HEK293T (cell line): ENCODE data around the gene AHNAK2.
"Not testable (repeated sequence)": the region's sequence is repeated elsewhere in the genome, so short reads cannot be mapped to it uniquely, and the experiment has no call there.

ENCODE experiments used
- CTCF ChIA-PET: fragments of 350-600 bp; formaldehyde crosslinking; extraction: SDS; loops from one replicate; lab custom pipeline; 2021; ENCODE audit warnings: antibody characterized with exemption, inconsistent platforms; lab: Yijun Ruan, JAX
- POLR2A ChIA-PET: fragments of 350-600 bp; formaldehyde crosslinking; extraction: SDS; loops from one replicate; lab custom pipeline; 2020; ENCODE audit warnings: antibody characterized with exemption, inconsistent platforms; lab: Yijun Ruan, JAX
- DNase-seq: peaks from one replicate; pipeline ENCODE4 v3.0.0; 2012; ENCODE audit warnings: mixed read lengths; ENCODE audit errors: extremely low spot score
- ARNT ChIP-seq: fragments of 450-650 bp; IDR thresholded peaks from 2 replicates; pipeline ENCODE4 v1.6.1; 2017; ENCODE audit warnings: mild to moderate bottlenecking
- BHLHE40 ChIP-seq: fragments of 450-650 bp; IDR thresholded peaks from 2 replicates; pipeline ENCODE4 v1.6.1; 2016; ENCODE audit warnings: mild to moderate bottlenecking, moderate library complexity, borderline replicate concordance
- CTBP1 ChIP-seq: fragments of 450-650 bp; IDR thresholded peaks from 2 replicates; pipeline ENCODE4 v1.6.1; 2016; ENCODE audit warnings: borderline replicate concordance
- ELF4 ChIP-seq: fragments of 450-650 bp; IDR thresholded peaks from 2 replicates; pipeline ENCODE4 v1.6.1; 2017; ENCODE audit warnings: antibody characterized with exemption
- FOXA1 ChIP-seq: fragments of 450-650 bp; IDR thresholded peaks from 2 replicates; pipeline ENCODE4 v1.6.1; 2016; ENCODE audit warnings: mild to moderate bottlenecking
- FOXK2 ChIP-seq: fragments of 450-650 bp; IDR thresholded peaks from 2 replicates; pipeline ENCODE4 v1.6.1; 2016; ENCODE audit warnings: mild to moderate bottlenecking
- FOXM1 ChIP-seq: fragments of 450-650 bp; IDR thresholded peaks from 2 replicates; pipeline ENCODE4 v1.6.1; 2017; ENCODE audit warnings: mild to moderate bottlenecking, borderline replicate concordance
- HDGF ChIP-seq: fragments of 450-650 bp; IDR thresholded peaks from 2 replicates; pipeline ENCODE4 v1.6.1; 2017; ENCODE audit warnings: antibody characterized with exemption, borderline replicate concordance
- L3MBTL2 ChIP-seq: fragments of 450-650 bp; conservative IDR thresholded peaks from 2 replicates; pipeline ENCODE4 v1.6.1; 2016; ENCODE audit warnings: mild to moderate bottlenecking
- LEF1 ChIP-seq: fragments of 450-650 bp; IDR thresholded peaks from 2 replicates; pipeline ENCODE4 v1.6.1; 2017; ENCODE audit warnings: mild to moderate bottlenecking, borderline replicate concordance
- NFRKB ChIP-seq: fragments of 450-650 bp; IDR thresholded peaks from 2 replicates; pipeline ENCODE4 v1.6.1; 2016; ENCODE audit warnings: mild to moderate bottlenecking, moderate library complexity
- SP1 ChIP-seq: fragments of 450-650 bp; IDR thresholded peaks from 2 replicates; pipeline ENCODE4 v1.6.1; 2017
- SUZ12 ChIP-seq: fragments of 450-650 bp; IDR thresholded peaks from 2 replicates; pipeline ENCODE4 v1.6.1; 2016; ENCODE audit warnings: mild to moderate bottlenecking
- TARDBP ChIP-seq: fragments of 450-650 bp; IDR thresholded peaks from 2 replicates; pipeline ENCODE4 v1.6.1; 2016
- ZNF384 ChIP-seq: fragments of 450-650 bp; IDR thresholded peaks from 2 replicates; pipeline ENCODE4 v1.6.1; 2016
- TF ChIP-seq, protein P1 (sequence below): fragments of 450-650 bp; IDR thresholded peaks from 2 replicates; pipeline ENCODE4 v1.6.1; 2016

The AHNAK2 gene

DNA sequence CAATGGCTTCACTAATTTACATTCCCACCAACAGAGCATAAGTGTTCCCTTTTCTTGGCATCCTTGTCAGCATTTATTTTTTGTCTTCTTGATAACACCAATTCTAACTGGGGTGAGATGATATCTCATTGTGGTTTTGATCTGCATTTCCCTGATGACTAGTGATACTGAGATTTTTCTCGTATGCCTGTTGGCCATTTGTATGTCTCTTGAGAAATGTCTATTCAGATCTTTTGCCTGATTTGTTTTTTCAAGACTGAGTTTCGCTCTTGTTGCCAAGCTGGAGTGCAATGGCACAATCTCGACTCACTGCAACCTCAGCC is 58.2 kb downstream of the AHNAK2 start:
- ChIA-PET CTCF (no interaction called here), POLR2A (no interaction called here)
- DNase-seq = no peak
- TF ChIP-seq BHLHE40 = no peak
- no peak for TF ChIP-seq ARNT
- TF ChIP-seq NFRKB = no peak
- no peak for TF ChIP-seq SP1
- no peak for TF ChIP-seq TARDBP

- CTCF ChIA-PET, POLR2A ChIA-PET, DNase-seq: not testable (repeated sequence)
Measured at GRCh38 chr14:104919152-104919992, 58.8 kb downstream of the AHNAK2 start.

- ChIA-PET POLR2A (no interaction called here), CTCF (interaction anchor here (0.6 kb wide), 1 partner anchor 21 kb away, joined by 3 read pairs; no protein-coding TSS in a partner anchor)
- DNase-seq = no peak
- TF ChIP-seq BHLHE40 (no peak), L3MBTL2 (no peak), FOXK2 (no peak), SUZ12 (no peak), ZNF384 (no peak)
Measured at GRCh38 chr14:104917993-104918392, 60.2 kb downstream of the AHNAK2 start.

GRCh38 chr14:104917116-104917515 is 61.1 kb downstream of the AHNAK2 start:
- POLR2A ChIA-PET = no interaction called here
- no peak for DNase-seq
- TF ChIP-seq FOXK2 (no peak), L3MBTL2 (no peak), BHLHE40 (no peak), TARDBP (no peak), LEF1 (no peak), HDGF (no peak), NFRKB (no peak), FOXA1 (no peak), SUZ12 (no peak), ARNT (no peak), SP1 (no peak), ZNF384 (no peak), ELF4 (no peak), FOXM1 (no peak), CTBP1 (no peak)
- CTCF ChIA-PET = no interaction called here

- ChIA-PET POLR2A (no interaction called here), CTCF (no interaction called here)
- DNase-seq = no peak
- TF ChIP-seq TARDBP = no peak
- TF ChIP-seq, protein P1, sequence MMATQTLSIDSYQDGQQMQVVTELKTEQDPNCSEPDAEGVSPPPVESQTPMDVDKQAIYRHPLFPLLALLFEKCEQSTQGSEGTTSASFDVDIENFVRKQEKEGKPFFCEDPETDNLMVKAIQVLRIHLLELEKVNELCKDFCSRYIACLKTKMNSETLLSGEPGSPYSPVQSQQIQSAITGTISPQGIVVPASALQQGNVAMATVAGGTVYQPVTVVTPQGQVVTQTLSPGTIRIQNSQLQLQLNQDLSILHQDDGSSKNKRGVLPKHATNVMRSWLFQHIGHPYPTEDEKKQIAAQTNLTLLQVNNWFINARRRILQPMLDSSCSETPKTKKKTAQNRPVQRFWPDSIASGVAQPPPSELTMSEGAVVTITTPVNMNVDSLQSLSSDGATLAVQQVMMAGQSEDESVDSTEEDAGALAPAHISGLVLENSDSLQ = no peak
Measured at GRCh38 chr14:104913435-104913834, 64.7 kb downstream of the AHNAK2 start.

DNA sequence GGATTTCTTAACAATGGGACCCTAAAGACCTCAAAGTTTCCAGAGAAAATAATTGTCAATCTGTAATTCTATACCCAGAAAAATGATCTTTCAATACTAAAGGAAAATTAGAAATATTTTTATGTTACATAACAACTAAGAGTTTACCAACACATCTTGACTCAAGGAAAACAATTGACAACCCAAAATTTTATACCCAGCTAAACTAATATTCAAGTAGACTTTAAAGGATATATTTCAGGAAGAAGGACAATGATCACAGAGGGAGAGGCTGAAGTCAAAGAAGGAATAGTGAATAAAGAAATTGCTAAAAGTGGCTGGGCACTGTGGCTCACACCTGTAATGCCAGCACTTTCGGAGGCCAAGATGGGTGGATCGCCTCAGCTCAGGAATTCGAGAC is 66.1 kb downstream of the AHNAK2 start:
- POLR2A ChIA-PET = no interaction called here
- CTCF ChIA-PET = interaction anchor here (1.3 kb wide), 1 partner anchor 11 kb away, joined by 5 read pairs; no protein-coding TSS in a partner anchor
- TF ChIP-seq SUZ12 (no peak), ELF4 (no peak), ZNF384 (no peak), TARDBP (no peak), NFRKB (no peak), CTBP1 (no peak), BHLHE40 (no peak), ARNT (no peak), L3MBTL2 (no peak), HDGF (no peak), LEF1 (no peak), FOXA1 (no peak), SP1 (no peak), FOXM1 (no peak), FOXK2 (no peak)
- TF ChIP-seq, protein P1 = no peak
- no peak for DNase-seq

DNA sequence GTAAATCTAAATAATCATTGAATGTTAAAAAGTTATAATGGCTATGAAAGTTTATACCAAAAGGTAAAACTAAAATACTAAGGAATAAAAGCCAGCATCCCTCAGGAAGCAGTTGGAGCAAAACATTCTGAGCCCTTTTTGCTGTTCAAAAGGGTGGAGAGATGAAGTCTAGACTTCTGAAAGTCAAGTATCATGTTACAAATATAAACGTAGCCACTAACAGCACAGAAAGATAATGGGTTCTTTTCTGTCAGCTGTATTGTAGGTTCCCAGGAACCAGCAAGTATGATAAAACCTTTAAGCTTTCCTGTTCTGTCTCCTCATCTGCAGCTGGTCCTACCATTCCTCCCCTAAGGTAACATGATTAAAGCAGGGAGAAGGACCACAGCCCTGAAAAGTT is 69.9 kb downstream of the AHNAK2 start:
- TF ChIP-seq SP1 = no peak
- no peak for TF ChIP-seq CTBP1
- TF ChIP-seq TARDBP = no peak
- TF ChIP-seq ELF4 = no peak
- TF ChIP-seq LEF1 = no peak
- TF ChIP-seq L3MBTL2 = no peak
- no peak for TF ChIP-seq BHLHE40
- TF ChIP-seq ARNT = no peak
- no peak for TF ChIP-seq SUZ12
- no peak for TF ChIP-seq FOXM1
- no peak for TF ChIP-seq FOXK2
- ChIA-PET CTCF (interaction anchor here (0.9 kb wide), 1 partner anchor 9 kb away, joined by 3 read pairs; no protein-coding TSS in a partner anchor), POLR2A (interaction anchor here (1.1 kb wide), 1 partner anchor 42 kb away, joined by 3 read pairs; no protein-coding TSS in a partner anchor)
- DNase-seq = no peak

DNA sequence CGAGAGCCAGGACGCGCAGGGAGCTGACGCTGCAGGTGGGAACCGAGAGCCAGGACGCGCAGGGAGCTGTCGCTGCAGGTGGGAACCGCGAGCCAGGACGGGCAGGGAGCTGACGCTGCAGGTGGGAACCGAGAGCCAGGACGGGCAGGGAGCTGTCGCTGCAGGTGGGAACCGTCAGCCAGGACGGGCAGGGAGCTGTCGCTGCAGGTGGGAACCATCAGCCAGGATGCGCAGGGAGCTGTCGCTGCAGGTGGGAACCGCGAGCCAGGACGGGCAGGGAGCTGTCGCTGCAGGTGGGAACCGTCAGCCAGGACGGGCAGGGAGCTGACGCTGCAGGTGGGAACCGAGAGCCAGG is 72.6 kb downstream of the AHNAK2 start:
- DNase-seq, POLR2A ChIA-PET: not testable (repeated sequence)
- CTCF ChIA-PET = interaction anchor here (0.7 kb wide), 1 partner anchor 35 kb away, joined by 4 read pairs; no protein-coding TSS in a partner anchor

DNA sequence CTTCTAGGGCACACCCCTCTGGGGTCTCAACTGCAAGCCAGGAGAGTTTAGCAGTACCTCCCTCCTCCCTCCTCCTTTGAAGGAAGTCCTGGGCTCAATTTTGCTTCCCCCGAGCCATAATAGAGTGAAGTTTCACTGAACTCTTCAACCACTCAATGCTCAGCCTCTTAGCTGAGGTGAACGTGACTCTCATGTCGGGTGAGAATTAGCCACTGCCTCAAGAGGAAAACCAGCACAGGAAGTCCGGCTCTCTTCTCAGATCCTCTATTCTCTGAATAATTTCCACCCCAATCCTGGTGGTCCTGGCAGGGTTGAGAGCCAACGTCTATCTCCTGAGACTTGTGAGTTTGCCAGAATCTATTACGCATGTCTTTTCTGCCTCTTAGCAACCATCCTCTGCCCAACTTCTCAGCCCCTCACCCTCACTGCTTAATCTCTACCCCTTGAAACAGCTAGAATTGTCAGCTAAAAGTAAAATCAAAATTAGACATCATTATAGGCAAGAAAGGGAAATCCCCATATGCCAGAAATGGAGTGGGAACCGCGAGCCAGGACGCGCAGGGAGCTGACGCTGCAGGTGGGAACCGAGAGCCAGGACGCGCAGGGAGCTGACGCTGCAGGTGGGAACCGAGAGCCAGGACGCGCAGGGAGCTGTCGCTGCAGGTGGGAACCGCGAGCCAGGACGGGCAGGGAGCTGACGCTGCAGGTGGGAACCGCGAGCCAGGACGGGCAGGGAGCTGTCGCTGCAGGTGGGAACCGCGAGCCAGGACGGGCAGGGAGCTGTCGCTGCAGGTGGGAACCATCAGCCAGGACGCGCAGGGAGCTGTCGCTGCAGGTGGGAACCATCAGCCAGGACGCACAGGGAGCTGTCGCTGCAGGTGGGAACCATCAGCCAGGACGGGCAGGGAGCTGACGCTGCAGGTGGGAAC is 73.3 kb downstream of the AHNAK2 start:
- CTCF ChIA-PET = interaction anchor here (0.7 kb wide), 1 partner anchor 35 kb away, joined by 4 read pairs; no protein-coding TSS in a partner anchor
- DNase-seq, POLR2A ChIA-PET: not testable (repeated sequence)
